GM19025 (cell line): ENCODE data around the gene TOP3A.

Experiments used
- ATAC-seq: cut with Tn5 transposase; IDR thresholded peaks from one replicate; pipeline ENCODE4 v1.9.1; 2021; ENCODE audit warnings: mild to moderate bottlenecking, low read depth, moderate library complexity; ENCODE audit not compliant: unreplicated experiment

Gene TOP3A

GRCh38 chr17:18235743-18236256 lies 79.0 kb downstream of the TOP3A start:
- no peak for ATAC-seq

- no peak for ATAC-seq
Measured at GRCh38 chr17:18234853-18235380, 79.9 kb downstream of the TOP3A start.

GRCh38 chr17:18233803-18234518 lies 80.8 kb downstream of the TOP3A start:
- no peak for ATAC-seq

- no peak for ATAC-seq
Measured at GRCh38 chr17:18231164-18231563, 83.6 kb downstream of the TOP3A start.

GRCh38 chr17:18230288-18231141 lies 84.3 kb downstream of the TOP3A start:
- ATAC-seq: no peak

- no peak for ATAC-seq
Measured at GRCh38 chr17:18229771-18230170, 85.0 kb downstream of the TOP3A start.

GRCh38 chr17:18229254-18229653 lies 85.5 kb downstream of the TOP3A start:
- no peak for ATAC-seq

GRCh38 chr17:18228176-18228682 lies 86.6 kb downstream of the TOP3A start:
- no peak for ATAC-seq

- ATAC-seq: no peak
Measured at GRCh38 chr17:18227635-18228034, 87.2 kb downstream of the TOP3A start.

- ATAC-seq: no peak
Measured at GRCh38 chr17:18226284-18226945, 88.4 kb downstream of the TOP3A start.

- ATAC-seq: peak; percentile 5
Measured at GRCh38 chr17:18225642-18226283, 89.0 kb downstream of the TOP3A start.

GRCh38 chr17:18225121-18225641 lies 89.6 kb downstream of the TOP3A start, which contains the start of gene LLGL1:
LLGL1 (plus strand) TSS chr17:18225635; CDS start chr17:18225683, 48 bp downstream.
- ATAC-seq: peak; percentile 93

- no peak for ATAC-seq
Measured at GRCh38 chr17:18224387-18225120, 90.2 kb downstream of the TOP3A start.

GRCh38 chr17:18224053-18224386 lies 90.8 kb downstream of the TOP3A start:
- ATAC-seq: no peak
